OCI-LY7 (cell line): ENCODE results near the gene SLC4A5. TPM values are rescaled to one million over a fixed set of nuclear protein-coding genes. Genes with fewer than 3 reads are reported as not detected.

Source experiments
- BruUV-seq: library from RNA; stranded (reverse); fragments of 400-500 nt; replicated peaks from 2 replicates; lab custom pipeline; 2021; lab: Mats Ljungman, UMichigan
- CTCF ChIA-PET: fragments of 300-600 bp; sonication (Branson Sonifier 250); formaldehyde crosslinking; loops from one replicate; lab custom pipeline; 2022; ENCODE audit warnings: antibody characterized with exemption; ENCODE audit not compliant: unreplicated experiment; lab: Charles Lee
- POLR2A ChIA-PET: fragments of 300-600 bp; sonication (Branson Sonifier 250); formaldehyde crosslinking; loops from one replicate; lab custom pipeline; 2022; ENCODE audit warnings: antibody characterized with exemption; lab: Charles Lee
- DNase-seq: peaks from one replicate; pipeline ENCODE4 v3.0.0-alpha.2; 2015; ENCODE audit warnings: low spot score
- H2AFZ ChIP-seq: fragments of 200-600 bp; sonication (generic), shearing (Covaris generic); 2 replicates; pipeline ENCODE4 v1.6.1; 2014; ENCODE audit warnings: mild to moderate bottlenecking, antibody characterized with exemption, low read length, moderate library complexity
- H3K27ac ChIP-seq: fragments of 200-600 bp; sonication (generic); 2 replicates; pipeline ENCODE4 v1.5.1; 2014; ENCODE audit warnings: mixed run types, low read depth, mild to moderate bottlenecking, moderate library complexity, low read length, inconsistent platforms; ENCODE audit not compliant: poor library complexity, severe bottlenecking
- H3K36me3 ChIP-seq: fragments of 200-600 bp; sonication (generic); 2 replicates; pipeline ENCODE4 v1.6.1; 2014; ENCODE audit warnings: mild to moderate bottlenecking, antibody characterized with exemption, low read length, moderate library complexity, mixed read lengths; ENCODE audit not compliant: insufficient read depth
- H3K4me1 ChIP-seq: fragments of 200-600 bp; sonication (generic); 2 replicates; pipeline ENCODE4 v1.5.1; 2014; ENCODE audit warnings: mild to moderate bottlenecking, low read length; ENCODE audit not compliant: insufficient read depth, poor library complexity, severe bottlenecking
- H3K4me2 ChIP-seq: fragments of 200-600 bp; sonication (generic); 2 replicates; pipeline ENCODE4 v1.6.1; 2014; ENCODE audit warnings: mild to moderate bottlenecking, low read length
- H3K4me3 ChIP-seq: fragments of 200-600 bp; sonication (generic); 2 replicates; pipeline ENCODE4 v1.5.1; 2014; ENCODE audit warnings: mild to moderate bottlenecking, low read depth, low read length; ENCODE audit not compliant: poor library complexity, severe bottlenecking
- H3K79me2 ChIP-seq: fragments of 200-600 bp; sonication (generic); 2 replicates; pipeline ENCODE4 v1.6.1; 2016; ENCODE audit warnings: low read depth, mild to moderate bottlenecking, low read length, moderate library complexity, mixed read lengths; ENCODE audit not compliant: insufficient read depth
- H3K9me2 ChIP-seq: fragments of 200-600 bp; sonication (generic); 2 replicates; pipeline ENCODE4 v1.6.1; 2016; ENCODE audit warnings: mild to moderate bottlenecking, low read length, mixed read lengths; ENCODE audit not compliant: insufficient read depth
- H3K9me3 ChIP-seq: fragments of 200-600 bp; sonication (generic); 2 replicates; pipeline ENCODE4 v1.6.1; 2014; ENCODE audit warnings: mild to moderate bottlenecking, mixed run types, low read length, mixed read lengths
- H4K20me1 ChIP-seq: fragments of 200-600 bp; sonication (generic); 2 replicates; pipeline ENCODE4 v1.6.1; 2014; ENCODE audit warnings: mild to moderate bottlenecking, antibody characterized with exemption, low read length, moderate library complexity, mixed read lengths; ENCODE audit not compliant: insufficient read depth
- CTCF ChIP-seq: fragments of 200-600 bp; sonication (generic); conservative IDR thresholded peaks from 2 replicates; pipeline ENCODE4 v1.5.1; 2014; ENCODE audit warnings: mild to moderate bottlenecking, antibody characterized with exemption, low read length, moderate library complexity, mixed read lengths
- EZH2phosphoT487 ChIP-seq: fragments of 200-600 bp; sonication (generic); IDR thresholded peaks from 2 replicates; pipeline ENCODE4 v1.6.1; 2018; ENCODE audit warnings: low read depth, borderline replicate concordance, mild to moderate bottlenecking, mixed run types, antibody characterized with exemption, low read length, moderate library complexity, mixed read lengths
- intact Hi-C: fragments of 100-400 bp; cut with micrococcal nuclease; formaldehyde crosslinking; loops from one replicate; pipeline ENCODE4 v1.10.0; 2022; ENCODE audit not compliant: unreplicated experiment
- total RNA-seq, 2 experiments: library from RNA; depleted of rRNA in 1 of 2; stranded (reverse); fragments of >200 nt in 1 of 2; shearing (Covaris generic) in 1 of 2; gene quantifications; 2 replicates each; pipeline ENCODE4 v1.2.3, GENCODE V29; 2014 to 2022

The SLC4A5 gene
- total RNA-seq, 2 experiments from 2014 or later: 1.2 to 7.0 TPM

- Histone ChIP-seq H3K4me2 (no peak overlapping the region), H3K9me3 (no peaks in the 10 kb centered on the region), H2AFZ (no peak overlapping the region), H3K79me2 (no peaks in the 10 kb centered on the region), H4K20me1 (no peaks in the 10 kb centered on the region), H3K36me3 (peaks cover 47% of the 10 kb centered on the region), H3K4me3 (no peak overlapping the region), H3K4me1 (no peaks in the 10 kb centered on the region), H3K9me2 (no peaks in the 10 kb centered on the region), H3K27ac (no peak overlapping the region)
- intact Hi-C loops: no loop called here
- no TSS peak for BruUV-seq
- TF ChIP-seq CTCF: no peak
- TF ChIP-seq EZH2phosphoT487: no peak
- ChIA-PET CTCF (no interaction called here), POLR2A (no interaction called here)
- no peak for DNase-seq
Observed at GRCh38 chr2:74372674-74373073, 29.5 kb upstream of the SLC4A5 start.

DNA sequence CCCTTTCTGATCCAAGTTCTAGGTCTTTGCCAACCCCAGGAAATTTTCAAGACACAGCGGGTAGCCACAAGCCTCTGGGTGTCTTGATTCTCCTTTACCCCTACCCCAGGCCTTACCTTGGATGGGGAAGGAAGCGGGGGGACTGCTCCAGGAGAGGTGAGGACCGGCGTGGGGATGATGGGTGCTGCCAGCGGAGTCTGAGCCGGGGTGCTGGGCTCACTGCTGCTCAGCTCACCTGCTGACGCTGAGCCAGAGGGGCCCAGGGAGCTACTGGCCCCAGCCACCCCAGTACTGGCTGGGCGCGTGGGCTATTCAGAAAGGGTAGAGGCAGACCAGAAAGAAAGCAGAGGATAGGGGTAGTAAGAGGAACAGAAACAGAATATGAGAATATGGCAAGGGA is 28.2 kb upstream of the SLC4A5 start:
- no peaks in the 10 kb centered on the region for H3K4me1 ChIP-seq
- POLR2A ChIA-PET: interaction anchor here (0.6 kb wide), 1 partner anchor 11 kb away, joined by 4 read pairs; no protein-coding TSS in a partner anchor
- no peak overlapping the region for H3K4me2 ChIP-seq
- CTCF ChIA-PET: no interaction called here
- H3K4me3 ChIP-seq: no peak overlapping the region
- intact Hi-C loops: no loop called here
- no peak for DNase-seq
- no peaks in the 10 kb centered on the region for H3K9me2 ChIP-seq
- no peaks in the 10 kb centered on the region for H3K9me3 ChIP-seq
- no peak overlapping the region for H2AFZ ChIP-seq
- no peak overlapping the region for H3K27ac ChIP-seq
- no peaks in the 10 kb centered on the region for H3K79me2 ChIP-seq
- no TSS peak for BruUV-seq
- TF ChIP-seq CTCF: no peak
- TF ChIP-seq EZH2phosphoT487: no peak
- H4K20me1 ChIP-seq: no peaks in the 10 kb centered on the region
- H3K36me3 ChIP-seq: peaks cover 48% of the 10 kb centered on the region

DNA sequence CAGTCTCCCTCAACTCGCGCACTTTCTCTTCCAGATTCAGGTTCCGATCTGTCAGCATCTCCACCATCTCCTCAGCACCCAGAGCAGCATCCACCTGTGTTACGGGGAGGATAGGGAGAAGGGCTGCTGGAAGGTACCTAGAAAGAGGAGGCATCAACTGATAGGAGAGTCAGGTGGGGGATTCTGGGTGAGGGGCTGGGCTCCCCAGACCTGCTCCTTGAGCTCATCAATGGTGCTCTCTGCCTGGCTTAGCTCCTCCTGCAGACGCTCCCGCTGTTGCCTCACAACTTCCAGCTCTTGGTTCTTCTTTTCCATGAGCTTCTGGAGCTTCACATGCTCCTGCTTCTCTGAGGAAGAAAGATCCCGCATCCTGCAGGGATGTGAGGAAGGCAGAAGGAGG is 26.8 kb upstream of the SLC4A5 start:
- no peaks in the 10 kb centered on the region for H3K79me2 ChIP-seq
- H3K4me3 ChIP-seq: no peak overlapping the region
- ChIA-PET CTCF (no interaction called here), POLR2A (no interaction called here)
- intact Hi-C loops: no loop called here
- H2AFZ ChIP-seq: no peak overlapping the region
- no peaks in the 10 kb centered on the region for H3K4me1 ChIP-seq
- H3K27ac ChIP-seq: no peak overlapping the region
- peaks cover 53% of the 10 kb centered on the region for H3K36me3 ChIP-seq
- DNase-seq: no peak
- H3K4me2 ChIP-seq: no peak overlapping the region
- no peaks in the 10 kb centered on the region for H4K20me1 ChIP-seq
- H3K9me3 ChIP-seq: no peaks in the 10 kb centered on the region
- no peaks in the 10 kb centered on the region for H3K9me2 ChIP-seq
- no TSS peak for BruUV-seq
- TF ChIP-seq EZH2phosphoT487 (no peak), CTCF (no peak)
